Stimulated activated CD8-positive, alpha-beta memory T cell treated with anti-CD3 and anti-CD28 coated beads, Interleukin-12 subunit alpha, Interleukin-12 subunit beta, amount 100 ng/mL, for 1 hour (primary cell): ENCODE measurements around the gene KIAA0319L.
"Not testable (repeated sequence)": the region's sequence is repeated elsewhere in the genome, so short reads cannot be mapped to it uniquely, and the experiment has no call there.

Source experiments
- DNase-seq: peaks from one replicate; pipeline ENCODE4 v3.0.0-alpha.2; 2020; ENCODE audit warnings: low read depth

KIAA0319L gene

GRCh38 chr1:35581621-35582020 is 24.4 kb upstream of the KIAA0319L start:
- DNase-seq = not testable (repeated sequence)

GRCh38 chr1:35580949-35581388 is 23.8 kb upstream of the KIAA0319L start:
- no peak for DNase-seq

DNA sequence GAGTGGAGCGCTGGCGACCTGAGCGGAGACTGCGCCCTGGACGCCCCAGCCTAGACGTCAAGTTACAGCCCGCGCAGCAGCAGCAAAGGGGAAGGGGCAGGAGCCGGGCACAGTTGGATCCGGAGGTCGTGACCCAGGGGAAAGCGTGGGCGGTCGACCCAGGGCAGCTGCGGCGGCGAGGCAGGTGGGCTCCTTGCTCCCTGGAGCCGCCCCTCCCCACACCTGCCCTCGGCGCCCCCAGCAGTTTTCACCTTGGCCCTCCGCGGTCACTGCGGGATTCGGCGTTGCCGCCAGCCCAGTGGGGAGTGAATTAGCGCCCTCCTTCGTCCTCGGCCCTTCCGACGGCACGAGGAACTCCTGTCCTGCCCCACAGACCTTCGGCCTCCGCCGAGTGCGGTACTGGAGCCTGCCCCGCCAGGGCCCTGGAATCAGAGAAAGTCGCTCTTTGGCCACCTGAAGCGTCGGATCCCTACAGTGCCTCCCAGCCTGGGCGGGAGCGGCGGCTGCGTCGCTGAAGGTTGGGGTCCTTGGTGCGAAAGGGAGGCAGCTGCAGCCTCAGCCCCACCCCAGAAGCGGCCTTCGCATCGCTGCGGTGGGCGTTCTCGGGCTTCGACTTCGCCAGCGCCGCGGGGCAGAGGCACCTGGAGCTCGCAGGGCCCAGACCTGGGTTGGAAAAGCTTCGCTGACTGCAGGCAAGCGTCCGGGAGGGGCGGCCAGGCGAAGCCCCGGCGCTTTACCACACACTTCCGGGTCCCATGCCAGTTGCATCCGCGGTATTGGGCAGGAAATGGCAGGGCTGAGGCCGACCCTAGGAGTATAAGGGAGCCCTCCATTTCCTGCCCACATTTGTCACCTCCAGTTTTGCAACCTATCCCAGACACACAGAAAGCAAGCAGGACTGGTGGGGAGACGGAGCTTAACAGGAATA is 20.1 kb upstream of the KIAA0319L start:
- peak; percentile 33 for DNase-seq

DNA sequence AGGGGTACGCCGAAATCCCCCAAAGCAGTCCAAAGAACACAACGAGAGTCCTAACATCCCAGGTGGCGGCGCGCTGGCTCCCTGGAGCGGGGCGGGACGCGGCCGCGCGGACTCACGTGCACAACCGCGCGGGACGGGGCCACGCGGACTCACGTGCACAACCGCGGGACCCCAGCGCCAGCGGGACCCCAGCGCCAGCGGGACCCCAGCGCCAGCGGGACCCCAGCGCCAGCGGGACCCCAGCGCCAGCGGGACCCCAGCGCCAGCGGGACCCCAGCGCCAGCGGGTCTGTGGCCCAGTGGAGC is 19.5 kb upstream of the KIAA0319L start:
- DNase-seq = not testable (repeated sequence)

DNA sequence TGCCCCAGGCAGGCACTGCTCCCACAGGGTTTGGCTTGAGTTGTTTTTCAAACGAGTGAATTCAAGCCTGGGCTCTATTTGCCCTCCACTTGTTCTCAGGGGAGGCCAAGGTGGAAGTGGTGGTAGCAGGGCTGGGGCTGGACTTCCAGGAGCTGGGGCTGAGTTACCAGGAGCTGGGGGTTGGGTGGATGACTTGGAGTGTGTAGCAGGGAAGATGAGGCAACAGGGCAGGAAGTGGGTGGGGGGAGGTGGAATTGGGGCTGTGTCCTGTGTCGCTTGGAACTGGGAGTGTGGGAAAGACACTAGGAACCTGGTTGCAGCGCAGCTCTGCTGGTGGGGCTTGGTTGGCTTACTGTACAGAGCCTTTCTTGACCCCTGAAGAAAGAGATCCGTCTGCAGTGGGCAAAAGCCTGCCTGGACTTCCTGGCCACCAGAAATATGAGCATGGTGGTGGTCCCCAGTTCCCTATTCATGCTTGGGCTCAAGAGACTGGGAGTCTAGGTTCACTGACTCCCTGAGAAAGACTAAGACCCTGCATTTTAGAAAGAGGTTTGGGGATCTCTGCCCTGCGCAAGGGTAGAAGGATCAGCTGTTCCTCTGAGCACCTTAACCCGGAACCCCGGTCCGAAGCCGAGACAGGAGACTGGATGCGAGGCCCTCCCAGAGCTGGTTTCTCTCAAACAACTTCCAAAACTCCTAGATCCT is 19.0 kb upstream of the KIAA0319L start:
- DNase-seq = no peak

DNA sequence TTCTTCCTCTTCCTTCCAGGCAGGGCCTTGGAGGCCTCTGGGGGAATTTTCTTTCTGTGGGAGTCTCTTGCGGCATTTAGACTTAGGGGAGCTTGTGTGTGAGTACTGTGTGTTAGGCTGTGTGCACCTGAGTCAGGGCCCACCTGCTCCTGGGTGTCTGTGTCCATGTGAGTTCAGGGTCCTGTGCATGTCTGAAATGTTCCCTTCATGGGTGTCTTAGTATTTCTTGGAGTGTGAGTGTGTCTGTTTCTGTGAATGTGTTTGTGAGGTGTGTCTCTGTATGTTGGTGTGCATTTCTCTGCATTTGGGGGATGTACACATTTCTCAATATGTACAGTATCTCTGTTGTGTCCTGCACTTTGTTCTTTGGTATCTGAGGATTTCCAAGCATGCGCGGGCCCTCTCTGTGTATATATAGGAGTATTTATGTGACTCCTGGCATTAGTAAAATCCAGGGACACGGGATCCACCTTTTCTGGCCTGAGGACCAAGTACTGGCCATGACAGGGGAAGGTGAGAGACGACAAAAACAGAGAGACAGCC is 18.3 kb upstream of the KIAA0319L start:
- DNase-seq = no peak

GRCh38 chr1:35574655-35575415 is 17.6 kb upstream of the KIAA0319L start:
- DNase-seq = no peak

GRCh38 chr1:35574125-35574654 is 17.0 kb upstream of the KIAA0319L start:
- DNase-seq = no peak

GRCh38 chr1:35573198-35574124 is 16.3 kb upstream of the KIAA0319L start, which contains the start of gene TFAP2E:
Gene TFAP2E (plus strand): TSS chr1:35573314. CDS start chr1:35573578, 264 bp downstream.
- DNase-seq = no peak

- no peak for DNase-seq
Measured at GRCh38 chr1:35572296-35572695, 15.1 kb upstream of the KIAA0319L start.

- DNase-seq = no peak
Measured at GRCh38 chr1:35571263-35571662, 14.1 kb upstream of the KIAA0319L start.

GRCh38 chr1:35570589-35571137 is 13.5 kb upstream of the KIAA0319L start:
- no peak for DNase-seq

DNA sequence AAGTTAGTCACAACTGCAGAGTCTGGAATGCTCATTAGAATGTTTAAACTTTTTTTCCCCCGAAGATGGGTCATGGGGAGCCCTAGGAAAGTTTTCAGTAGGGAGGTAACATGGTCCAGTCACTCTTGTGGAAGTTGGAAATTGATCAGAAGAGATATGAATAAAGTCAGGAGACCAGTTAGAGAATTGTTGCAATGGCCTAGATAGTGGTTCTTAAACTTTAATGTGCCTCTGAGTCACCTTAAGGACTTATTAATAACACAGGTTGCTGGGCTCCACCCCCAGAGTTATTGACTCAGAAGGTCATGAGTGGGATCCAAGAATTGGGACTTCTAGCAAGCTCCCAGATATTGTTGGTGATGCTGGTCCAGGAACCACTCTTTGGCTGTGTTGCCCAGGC is 12.7 kb upstream of the KIAA0319L start:
- no peak for DNase-seq

- DNase-seq = no peak
Measured at GRCh38 chr1:35568975-35569395, 11.8 kb upstream of the KIAA0319L start.

DNA sequence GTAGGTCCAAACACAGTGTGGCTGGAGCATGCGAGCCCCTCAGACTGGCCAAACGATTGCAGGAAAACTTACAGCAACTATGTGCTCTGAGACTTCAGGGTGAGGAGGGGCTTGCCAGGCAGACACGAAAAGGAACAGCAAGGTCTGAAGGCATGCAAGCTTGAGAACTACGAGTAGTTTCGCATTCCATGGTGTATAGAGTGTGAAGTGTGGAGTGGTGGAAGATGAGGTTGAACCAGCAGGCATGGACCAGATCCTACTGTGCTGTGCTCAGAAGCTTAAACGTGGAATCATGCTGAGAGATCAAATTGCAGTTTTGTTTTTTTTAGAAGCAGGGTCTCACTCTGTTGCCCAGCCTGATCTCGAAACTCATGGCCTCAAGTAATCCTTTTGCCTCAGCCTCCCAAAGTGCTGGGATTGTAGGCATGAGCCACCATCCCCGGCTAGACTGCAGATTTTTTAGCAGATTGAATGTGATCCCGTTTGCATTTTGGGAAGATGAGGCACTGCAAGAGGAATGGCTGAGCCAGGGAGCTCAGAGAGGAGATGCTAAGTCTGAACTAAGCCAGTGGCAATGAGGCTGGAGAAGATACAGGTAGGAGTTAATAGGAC is 10.8 kb upstream of the KIAA0319L start:
- no peak for DNase-seq

- no peak for DNase-seq
Measured at GRCh38 chr1:35565742-35566133, 8.5 kb upstream of the KIAA0319L start.

- no peak for DNase-seq
Measured at GRCh38 chr1:35564884-35565741, 7.9 kb upstream of the KIAA0319L start.

DNA sequence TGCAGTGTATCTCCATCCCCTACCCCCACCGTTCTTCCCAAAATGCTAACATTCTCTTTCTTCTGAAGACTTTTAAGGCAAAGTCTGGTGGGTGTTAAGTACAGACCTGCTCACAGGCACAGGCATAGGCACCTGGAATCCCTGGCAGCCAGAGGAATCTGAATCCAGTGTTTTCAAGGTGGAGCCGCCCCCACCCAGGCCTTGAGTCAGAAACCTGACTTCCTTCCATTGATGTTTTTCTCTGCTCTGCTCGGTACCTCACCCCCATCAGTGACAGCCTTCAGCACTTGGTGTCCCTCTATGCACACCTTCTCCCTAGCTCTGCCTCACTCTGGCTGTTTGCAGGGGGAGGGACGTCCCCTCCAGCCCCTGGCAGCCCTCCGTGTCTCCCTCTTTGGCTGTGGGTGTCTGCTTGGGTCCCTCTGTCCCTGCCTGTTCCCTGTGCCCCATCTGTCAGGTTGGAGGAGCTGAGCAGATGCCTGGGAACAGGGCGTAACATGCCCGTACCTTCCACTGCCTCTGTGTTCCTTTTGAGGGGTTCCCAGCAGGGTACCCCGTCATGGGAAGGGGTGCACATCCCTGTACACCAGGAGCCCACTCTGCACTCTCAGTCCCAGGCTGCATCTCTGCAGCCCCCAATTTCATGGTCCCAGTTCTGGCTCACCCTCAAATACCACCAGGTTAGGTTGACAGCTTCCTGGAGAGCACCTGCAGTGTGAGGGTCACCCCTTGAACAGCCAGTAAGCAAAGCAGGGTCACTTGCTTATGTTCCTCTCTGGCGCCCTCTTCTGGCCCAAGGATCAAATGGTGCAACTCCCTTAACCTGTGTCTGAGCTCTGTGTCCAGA is 7.1 kb upstream of the KIAA0319L start:
- peak; percentile 72 for DNase-seq
